IPS-NIHi11 (cell line): ENCODE results near the gene EFCAB6.

Source experiments
- DNase-seq: peaks from one replicate; pipeline ENCODE4 v3.0.0; 2012; ENCODE audit warnings: mixed read lengths, low spot score

The EFCAB6 gene

GRCh38 chr22:43634316-43634715, 177.8 kb downstream of the EFCAB6 start:
- no peak for DNase-seq

- DNase-seq, result no peak
Measured at GRCh38 chr22:43633631-43634285, 178.3 kb downstream of the EFCAB6 start.

GRCh38 chr22:43631846-43632245, 180.3 kb downstream of the EFCAB6 start:
- DNase-seq, result no peak

- DNase-seq, result no peak
Measured at GRCh38 chr22:43631201-43631600, 180.9 kb downstream of the EFCAB6 start.

GRCh38 chr22:43630451-43630850, 181.7 kb downstream of the EFCAB6 start:
- no peak for DNase-seq

- no peak for DNase-seq
Measured at GRCh38 chr22:43628250-43628649, 183.9 kb downstream of the EFCAB6 start.

- no peak for DNase-seq
Measured at GRCh38 chr22:43627485-43628213, 184.5 kb downstream of the EFCAB6 start.

GRCh38 chr22:43625242-43625641, 186.9 kb downstream of the EFCAB6 start:
- no peak for DNase-seq

- no peak for DNase-seq
Measured at GRCh38 chr22:43624144-43624998, 187.7 kb downstream of the EFCAB6 start.

GRCh38 chr22:43622886-43623285, 189.2 kb downstream of the EFCAB6 start:
- DNase-seq, result no peak

GRCh38 chr22:43620197-43620596, 191.9 kb downstream of the EFCAB6 start:
- no peak for DNase-seq

GRCh38 chr22:43618517-43618916, 193.6 kb downstream of the EFCAB6 start:
- DNase-seq, result no peak

GRCh38 chr22:43616645-43617044, 195.5 kb downstream of the EFCAB6 start:
- no peak for DNase-seq

GRCh38 chr22:43600265-43600664, 211.8 kb downstream of the EFCAB6 start:
- no peak for DNase-seq

- peak; percentile 42 for DNase-seq
Measured at GRCh38 chr22:43592476-43592875, 219.6 kb downstream of the EFCAB6 start.

- DNase-seq, result no peak
Measured at GRCh38 chr22:43591380-43591779, 220.7 kb downstream of the EFCAB6 start.

- DNase-seq, result no peak
Measured at GRCh38 chr22:43587574-43587973, 224.5 kb downstream of the EFCAB6 start.

- DNase-seq, result no peak
Measured at GRCh38 chr22:43583501-43583900, 228.6 kb downstream of the EFCAB6 start.

- DNase-seq, result no peak
Measured at GRCh38 chr22:43582394-43582793, 229.7 kb downstream of the EFCAB6 start.

GRCh38 chr22:43580271-43580750, 231.8 kb downstream of the EFCAB6 start:
- no peak for DNase-seq

GRCh38 chr22:43574738-43575137, 237.4 kb downstream of the EFCAB6 start:
- DNase-seq, result no peak

GRCh38 chr22:43572710-43573109, 239.4 kb downstream of the EFCAB6 start:
- DNase-seq, result no peak

- no peak for DNase-seq
Measured at GRCh38 chr22:43571181-43571580, 240.9 kb downstream of the EFCAB6 start.
